Gastroesophageal sphincter (tissue), 4 donors: ENCODE results near the gene RYR2. TPM values are rescaled to one million over a fixed set of nuclear protein-coding genes. Genes with fewer than 3 reads are reported as not detected.
A peak's percentile ranks its signal among the peaks of the same experiment; 100 is the strongest.
"Not testable (repeated sequence)": the region's sequence is repeated elsewhere in the genome, so short reads cannot be mapped to it uniquely, and the experiment has no call there.

ENCODE experiments used
- ATAC-seq: fragments of 150-250 bp; one replicate; pipeline ENCODE4 v1.9.1; 2016; ENCODE audit warnings: mild to moderate bottlenecking, moderate library complexity
- H3K27ac ChIP-seq, 4 donors: fragments of 200-600 bp; sonication (generic) in 3 of 4; 1 replicate in 3 of 4; 2 replicates in 1 of 4; pipeline ENCODE4 v1.5.1; 2016 to 2019
- H3K27me3 ChIP-seq: fragments of 200-600 bp; sonication (generic); one replicate; pipeline ENCODE4 v1.5.1; 2019
- H3K36me3 ChIP-seq, 2 donors: fragments of 200-600 bp; sonication (generic); one replicate each; pipeline ENCODE4 v1.5.1; 2019; ENCODE audit warnings: control low read depth in 1 of 2
- H3K4me1 ChIP-seq, 3 donors: fragments of 200-600 bp; sonication (generic); 1 replicate in 2 of 3; 2 replicates in 1 of 3; pipeline ENCODE4 v1.5.1; 2016 to 2019; ENCODE audit warnings: control low read depth in 2 of 3
- H3K4me3 ChIP-seq, 2 donors: fragments of 200-600 bp; sonication (generic); one replicate each; pipeline ENCODE4 v1.5.1; 2019; ENCODE audit warnings: mild to moderate bottlenecking in 1 of 2, moderate library complexity in 1 of 2
- H3K9me3 ChIP-seq, 3 donors: fragments of 200-600 bp; sonication (generic); one replicate each; pipeline ENCODE4 v1.5.1; 2017 to 2019; ENCODE audit warnings: control low read depth in 2 of 3
- EP300 ChIP-seq: sonication (generic); formaldehyde crosslinking; IDR thresholded peaks from one replicate; pipeline ENCODE4 v1.6.1; 2017; ENCODE audit warnings: antibody characterized with exemption, mild to moderate bottlenecking
- POLR2A ChIP-seq, 2 donors: fragments of 450-650 bp; IDR thresholded peaks; one replicate each; pipeline ENCODE4 v1.6.1; 2017; ENCODE audit warnings: antibody characterized with exemption in 2 of 2, mild to moderate bottlenecking in 2 of 2, moderate library complexity in 1 of 2
- POLR2AphosphoS5 ChIP-seq: sonication (generic); formaldehyde crosslinking; IDR thresholded peaks from one replicate; pipeline ENCODE4 v1.6.1; 2017; ENCODE audit warnings: antibody characterized with exemption
- WGBS, 2 donors: methylation state at CpG; one replicate each; pipeline ENCODE4 v1.1.5; 2018; ENCODE audit warnings: low coverage in 1 of 2; 5-methylcytosine and 5-hydroxymethylcytosine counted together
- total RNA-seq, 4 donors: library from RNA; depleted of rRNA; stranded (reverse); fragments of >200 nt; gene quantifications; one replicate each; pipeline ENCODE4 v1.1.0, GENCODE V29; 2016
- TF ChIP-seq, protein P1 (sequence below), 4 experiments: fragments of 200-600 bp in 2 of 4; fragments of 450-650 bp in 2 of 4; sonication (generic) in 1 of 4; IDR thresholded peaks; one replicate each; pipeline ENCODE4 v1.5.1; 2017 to 2019; ENCODE audit warnings: antibody characterized with exemption in 4 of 4, mild to moderate bottlenecking in 2 of 4, moderate library complexity in 2 of 4

Gene RYR2
- total RNA-seq, 4 donors from 2014 or later = 27.4 to 78.8 (median 42.7) TPM

DNA sequence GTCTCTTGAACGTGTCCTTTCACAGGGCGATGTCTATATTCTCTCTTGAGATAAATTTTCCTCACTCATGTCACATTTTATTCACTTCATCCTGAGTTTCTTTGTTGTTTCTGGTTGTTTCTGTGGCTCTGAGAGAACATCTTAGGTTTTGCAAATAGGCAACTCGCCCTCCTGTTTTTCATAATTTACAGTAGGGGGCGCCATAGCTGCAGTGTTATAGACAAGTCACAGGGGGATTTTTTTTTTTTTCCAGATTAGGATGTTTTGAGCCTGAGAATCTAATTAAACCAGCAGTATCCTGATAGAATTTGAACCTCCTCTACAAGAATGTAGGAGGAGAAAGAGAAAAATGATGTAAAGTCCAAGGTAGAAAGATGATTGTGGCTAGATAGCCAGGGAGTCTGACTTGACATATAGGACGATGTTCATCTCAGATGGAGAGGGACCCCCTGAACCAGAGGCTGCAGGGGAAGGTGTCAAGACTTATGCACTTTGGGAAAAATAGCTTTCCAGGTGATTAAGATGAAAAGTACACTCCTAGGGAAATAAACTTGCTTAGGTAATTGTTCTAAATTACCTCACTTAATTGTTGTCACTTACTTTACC lies 772.4 kb downstream of the RYR2 start:
- TF ChIP-seq, protein P1, sequence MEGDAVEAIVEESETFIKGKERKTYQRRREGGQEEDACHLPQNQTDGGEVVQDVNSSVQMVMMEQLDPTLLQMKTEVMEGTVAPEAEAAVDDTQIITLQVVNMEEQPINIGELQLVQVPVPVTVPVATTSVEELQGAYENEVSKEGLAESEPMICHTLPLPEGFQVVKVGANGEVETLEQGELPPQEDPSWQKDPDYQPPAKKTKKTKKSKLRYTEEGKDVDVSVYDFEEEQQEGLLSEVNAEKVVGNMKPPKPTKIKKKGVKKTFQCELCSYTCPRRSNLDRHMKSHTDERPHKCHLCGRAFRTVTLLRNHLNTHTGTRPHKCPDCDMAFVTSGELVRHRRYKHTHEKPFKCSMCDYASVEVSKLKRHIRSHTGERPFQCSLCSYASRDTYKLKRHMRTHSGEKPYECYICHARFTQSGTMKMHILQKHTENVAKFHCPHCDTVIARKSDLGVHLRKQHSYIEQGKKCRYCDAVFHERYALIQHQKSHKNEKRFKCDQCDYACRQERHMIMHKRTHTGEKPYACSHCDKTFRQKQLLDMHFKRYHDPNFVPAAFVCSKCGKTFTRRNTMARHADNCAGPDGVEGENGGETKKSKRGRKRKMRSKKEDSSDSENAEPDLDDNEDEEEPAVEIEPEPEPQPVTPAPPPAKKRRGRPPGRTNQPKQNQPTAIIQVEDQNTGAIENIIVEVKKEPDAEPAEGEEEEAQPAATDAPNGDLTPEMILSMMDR (IDR thresholded peaks at IDR 0.05) = peak in 3 of 4 experiments; percentile 16 to 39 (median 25)
- no peak for TF ChIP-seq POLR2A (IDR thresholded peaks at IDR 0.05)
- H3K4me1 ChIP-seq = no peaks in the 10 kb centered on the region

GRCh38 chr1:237817277-237817676 lies 775.3 kb downstream of the RYR2 start:
- ATAC-seq = no peak

More for the DNA sequence above, 772.4 kb downstream of the RYR2 start:
- Histone ChIP-seq H3K36me3 (peaks cover 0 to 33% of the 10 kb centered on the region in 2 donors), H3K27me3 (no peaks in the 10 kb centered on the region), H3K4me3 (no peak overlapping the region), H3K27ac (no peak overlapping the region), H3K9me3 (no peaks in the 10 kb centered on the region)
- 52 to 86% methylated on average over 3 to 5 of the region's 5 CpGs for WGBS, 2 donors
- ATAC-seq = no peak

DNA sequence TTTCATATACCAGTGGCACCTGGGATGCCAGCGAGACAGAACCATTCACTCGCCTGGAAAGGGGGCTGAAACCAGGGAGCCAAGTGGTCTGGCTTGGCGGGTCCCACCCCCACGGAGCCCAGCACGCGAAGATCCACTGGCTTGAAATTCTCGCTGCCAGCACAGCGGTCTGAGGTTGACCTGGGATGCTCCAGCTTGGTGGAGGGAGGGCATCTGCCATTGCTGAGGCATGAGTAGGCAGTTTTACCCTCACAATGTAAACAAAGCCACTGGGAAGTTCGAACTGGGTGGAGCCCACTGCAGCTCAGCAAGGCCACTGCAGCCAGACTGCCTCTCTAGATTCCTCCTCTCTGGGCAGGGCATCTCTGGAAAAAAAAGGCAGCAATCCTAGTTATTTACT lies 778.6 kb downstream of the RYR2 start:
- WGBS, 2 donors = no CpG with 5 or more reads among the region's 9 CpGs
- not testable (repeated sequence) for H3K4me3 ChIP-seq, ATAC-seq, H3K9me3 ChIP-seq, H3K27me3 ChIP-seq, H3K27ac ChIP-seq, H3K4me1 ChIP-seq
- peaks cover 0 to 26% of the 10 kb centered on the region in 2 donors for H3K36me3 ChIP-seq

More at GRCh38 chr1:237817277-237817676, 775.3 kb downstream of the RYR2 start:
- Histone ChIP-seq H3K9me3 (no peaks in the 10 kb centered on the region), H3K36me3 (peaks cover 0 to 40% of the 10 kb centered on the region in 2 donors), H3K27me3 (no peaks in the 10 kb centered on the region), H3K27ac (no peak overlapping the region), H3K4me3 (no peak overlapping the region), H3K4me1 (no peaks in the 10 kb centered on the region)
- no peak for TF ChIP-seq POLR2A (IDR thresholded peaks at IDR 0.05)
- 0% methylated on average over 1 of the region's 1 CpG; no CpG with 5 or more reads in 1 of the 2 donors for WGBS, 2 donors

GRCh38 chr1:237832858-237833257 lies 790.9 kb downstream of the RYR2 start:
- no peak for ATAC-seq
- no peak overlapping the region for H3K27ac ChIP-seq
- no peaks in the 10 kb centered on the region for H3K4me1 ChIP-seq
- no peak overlapping the region for H3K4me3 ChIP-seq
- 63% methylated on average over 7 of the region's 7 CpGs; no CpG with 5 or more reads in 1 of the 2 donors for WGBS, 2 donors
- no peaks in the 10 kb centered on the region for H3K27me3 ChIP-seq
- no peaks in the 10 kb centered on the region for H3K9me3 ChIP-seq
- peaks cover 0 to 14% of the 10 kb centered on the region in 2 donors for H3K36me3 ChIP-seq
- no peak for TF ChIP-seq EP300
- no peak for TF ChIP-seq POLR2A (IDR thresholded peaks at IDR 0.05)
- no peak for TF ChIP-seq POLR2AphosphoS5
- TF ChIP-seq, protein P1 (IDR thresholded peaks at IDR 0.05) = no peak

GRCh38 chr1:237834048-237834447 lies 792.1 kb downstream of the RYR2 start:
- no peaks in the 10 kb centered on the region for H3K9me3 ChIP-seq
- no peak overlapping the region for H3K4me3 ChIP-seq
- no peak for ATAC-seq
- H3K27ac ChIP-seq = no peak overlapping the region
- no peaks in the 10 kb centered on the region for H3K27me3 ChIP-seq
- TF ChIP-seq POLR2AphosphoS5 = no peak
- no peak for TF ChIP-seq EP300
- TF ChIP-seq, protein P1 (IDR thresholded peaks at IDR 0.05) = no peak
- no peak for TF ChIP-seq POLR2A (IDR thresholded peaks at IDR 0.05)
- 87 to 88% methylated on average over 3 of the region's 3 CpGs for WGBS, 2 donors
- no peaks in the 10 kb centered on the region for H3K4me1 ChIP-seq
- H3K36me3 ChIP-seq = peaks cover 0 to 7% of the 10 kb centered on the region in 2 donors

GRCh38 chr1:237834461-237834860 lies 792.5 kb downstream of the RYR2 start:
- Histone ChIP-seq H3K27me3 (no peaks in the 10 kb centered on the region), H3K9me3 (no peaks in the 10 kb centered on the region), H3K27ac (no peak overlapping the region), H3K36me3 (peaks cover 0 to 7% of the 10 kb centered on the region in 2 donors), H3K4me3 (no peak overlapping the region), H3K4me1 (no peaks in the 10 kb centered on the region)
- no peak for ATAC-seq
- WGBS, 2 donors = 33 to 65% methylated on average over 1 to 3 of the region's 3 CpGs
- no peak for TF ChIP-seq POLR2A (IDR thresholded peaks at IDR 0.05)
- TF ChIP-seq EP300 = no peak
- TF ChIP-seq, protein P1 (IDR thresholded peaks at IDR 0.05) = no peak
- TF ChIP-seq POLR2AphosphoS5 = no peak
